Stimulated activated CD4-positive, alpha-beta T cell treated with anti-CD3 and anti-CD28 coated beads, Interleukin-4, amount 100 ng/mL, for 48 hours (primary cell): ENCODE data around the gene METAP2.
"Not testable (repeated sequence)": the region's sequence is repeated elsewhere in the genome, so short reads cannot be mapped to it uniquely, and the experiment has no call there.

Experiments used
- DNase-seq, 2 donors: peaks; one replicate each; pipeline ENCODE4 v3.0.0-alpha.2; 2020; ENCODE audit warnings: low read depth in 2 of 2

The METAP2 gene

GRCh38 chr12:95462551-95462950, 11.4 kb upstream of the METAP2 start:
- no peak for DNase-seq

- no peak for DNase-seq
These were observed 10.9 kb upstream of the METAP2 start for GRCh38 chr12:95463050-95463449.

- DNase-seq: not testable (repeated sequence)
These were observed 10.2 kb upstream of the METAP2 start for GRCh38 chr12:95463776-95464175.

DNA sequence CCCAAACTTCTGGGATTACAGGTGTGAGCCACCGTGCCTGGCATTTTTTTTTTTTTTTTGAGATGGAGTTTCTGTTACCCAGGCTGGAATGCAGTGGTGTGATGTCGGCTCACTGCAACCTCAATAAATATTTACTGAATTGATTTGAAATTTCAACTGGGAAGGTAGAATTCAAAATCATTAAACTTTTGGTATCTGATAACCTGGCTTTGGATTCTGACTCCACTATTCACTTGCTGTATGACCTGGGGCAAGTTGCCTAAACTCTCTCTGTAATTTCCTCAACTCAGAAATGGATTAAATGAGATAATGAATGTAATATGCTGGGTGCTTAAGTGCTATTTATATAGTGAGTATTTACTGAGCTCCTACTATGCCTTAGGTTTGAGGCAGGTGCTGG, 8.7 kb upstream of the METAP2 start:
- DNase-seq: no peak

- DNase-seq: no peak
These were observed 3.7 kb upstream of the METAP2 start for GRCh38 chr12:95470300-95470699.

- DNase-seq: no peak
These were observed 595 bp upstream of the METAP2 start for GRCh38 chr12:95473231-95473883.

DNA sequence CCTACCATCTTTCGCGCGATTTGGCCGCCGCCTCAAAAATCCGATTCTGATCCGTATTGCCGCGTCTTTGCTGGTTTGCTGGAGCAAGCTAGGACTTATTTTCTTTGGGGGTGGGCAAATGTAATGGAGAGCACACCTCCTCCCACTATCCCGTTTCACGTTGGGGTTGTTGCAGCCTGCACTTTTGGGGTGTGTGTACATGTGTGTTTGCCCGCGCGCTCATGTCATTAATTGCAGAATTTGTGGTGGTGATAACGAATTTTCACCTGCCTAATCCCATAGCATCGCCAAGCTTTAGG, 657 bp downstream of the METAP2 start:
- DNase-seq: no peak

GRCh38 chr12:95480230-95480629, 6.3 kb downstream of the METAP2 start:
- DNase-seq: no peak

DNA sequence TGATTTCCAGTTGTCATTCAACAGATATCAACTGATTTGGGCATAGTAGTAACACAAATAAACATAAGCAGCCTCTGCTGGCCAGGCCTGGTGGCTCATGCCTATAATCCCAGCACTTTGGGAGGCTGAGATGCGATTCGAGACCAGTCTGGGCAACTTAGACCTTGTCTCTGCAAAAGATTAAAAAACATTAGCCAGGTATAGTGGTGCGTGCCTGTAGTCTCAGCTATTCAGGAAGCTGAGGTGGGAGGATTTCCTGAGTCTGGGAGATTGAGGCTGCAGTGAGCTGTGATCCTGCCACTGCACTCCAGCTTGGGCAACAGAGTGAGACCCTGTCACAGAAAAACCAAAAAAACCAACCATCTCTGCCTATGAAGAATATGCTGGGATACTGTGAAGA, 7.1 kb downstream of the METAP2 start:
- no peak for DNase-seq

DNA sequence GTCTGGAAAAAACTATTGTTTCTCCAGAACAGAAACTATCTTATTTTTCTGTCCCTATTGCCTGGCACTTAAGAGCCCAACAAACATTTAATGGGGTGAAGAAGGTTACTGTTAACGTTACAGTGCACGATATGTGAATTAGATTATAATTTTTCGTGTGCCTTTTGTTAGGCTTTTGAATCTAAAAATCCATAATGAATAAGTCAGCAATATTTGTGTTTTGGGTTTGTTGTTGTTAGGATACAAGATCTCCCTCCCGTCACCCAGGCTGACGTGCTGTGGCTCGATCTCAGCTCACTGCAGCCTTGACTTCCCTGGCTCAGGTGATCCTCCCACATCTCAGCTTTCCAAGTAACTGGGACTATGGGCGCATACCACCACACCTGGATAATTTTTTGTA, 7.9 kb downstream of the METAP2 start:
- no peak for DNase-seq

- DNase-seq: not testable (repeated sequence)
These were observed 8.6 kb downstream of the METAP2 start for GRCh38 chr12:95482564-95482963.

GRCh38 chr12:95484524-95484923, 10.6 kb downstream of the METAP2 start:
- DNase-seq: no peak

DNA sequence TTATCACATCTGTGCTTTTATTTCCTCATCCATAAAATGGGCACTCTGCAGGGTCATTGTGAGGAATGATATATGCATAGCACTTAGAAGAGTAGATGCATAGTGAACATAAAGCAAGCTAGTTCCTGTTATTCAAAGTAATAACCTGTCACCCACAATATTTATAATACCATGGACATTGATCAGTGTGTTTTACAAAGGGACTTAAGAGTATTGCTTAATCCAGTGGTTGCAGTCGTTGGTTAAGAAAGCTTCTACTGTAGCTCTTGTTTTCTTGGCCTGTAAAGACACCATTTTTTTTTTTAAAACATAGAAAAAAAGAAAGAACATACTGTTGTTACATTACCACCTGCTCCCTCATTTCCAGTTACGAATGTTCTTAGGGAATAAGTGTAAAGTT, 13.1 kb downstream of the METAP2 start:
- no peak for DNase-seq

DNA sequence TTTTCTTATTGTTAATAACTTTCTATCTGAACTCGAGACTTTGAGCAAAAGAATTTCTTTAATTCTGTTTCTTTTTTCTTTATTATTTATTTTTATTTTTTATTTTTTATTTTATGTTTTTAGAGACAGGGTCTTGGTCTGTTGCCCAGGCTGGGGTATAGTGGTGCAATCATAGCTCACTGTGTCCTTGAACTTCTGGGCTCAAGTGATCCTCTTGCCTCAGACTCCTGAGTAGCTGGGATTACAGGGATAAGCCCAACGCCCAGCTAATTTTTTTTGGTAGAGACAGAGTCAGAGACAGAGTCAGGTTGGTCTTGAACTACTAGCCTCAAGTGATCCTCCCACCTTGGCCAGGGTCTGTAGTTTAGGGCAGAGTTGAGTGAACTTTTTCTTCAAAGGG, 18.5 kb downstream of the METAP2 start:
- DNase-seq: no peak

GRCh38 chr12:95494888-95495287, 20.9 kb downstream of the METAP2 start:
- DNase-seq: no peak

DNA sequence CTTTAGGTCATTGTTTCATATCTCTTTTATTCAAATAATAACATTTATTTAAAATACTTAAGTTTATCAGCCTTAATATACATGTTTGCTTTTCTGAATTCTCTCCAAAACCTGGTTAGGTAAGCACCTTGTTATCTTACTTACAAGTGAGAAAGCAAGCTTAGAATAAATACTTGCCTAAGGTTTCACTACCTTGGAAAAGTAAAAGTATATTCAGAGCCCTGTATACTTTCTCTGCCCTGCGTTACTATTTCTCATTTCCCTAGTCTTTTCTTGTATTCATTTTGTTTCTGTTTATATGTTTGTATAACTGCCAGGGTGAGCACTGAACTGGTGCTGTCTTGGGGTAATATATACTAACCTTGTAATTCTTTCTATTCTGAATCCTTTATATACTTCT, 21.5 kb downstream of the METAP2 start:
- DNase-seq: no peak

- DNase-seq: no peak
These were observed 23.1 kb downstream of the METAP2 start for GRCh38 chr12:95497031-95497430.

DNA sequence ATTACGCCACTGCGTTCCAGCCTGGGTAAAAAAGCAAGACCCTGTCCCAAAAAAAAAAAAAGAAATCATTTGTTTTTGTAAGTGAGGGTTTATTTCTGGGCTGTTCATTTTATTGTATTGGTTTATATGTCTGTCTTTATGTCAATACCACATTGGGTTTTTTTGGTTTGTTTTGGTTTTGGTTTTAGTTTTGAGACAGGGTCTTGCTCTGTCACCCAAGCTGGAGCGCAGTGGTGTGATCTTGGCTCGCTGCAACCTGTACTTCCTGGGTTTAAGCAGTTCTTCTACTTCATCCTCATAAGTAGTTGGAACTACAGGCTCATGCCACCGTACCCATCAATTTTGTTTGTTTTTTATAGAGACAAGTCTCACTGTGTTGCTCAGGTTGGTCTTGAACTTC, 25.0 kb downstream of the METAP2 start:
- no peak for DNase-seq

GRCh38 chr12:95499772-95500171, 25.8 kb downstream of the METAP2 start:
- DNase-seq: no peak

DNA sequence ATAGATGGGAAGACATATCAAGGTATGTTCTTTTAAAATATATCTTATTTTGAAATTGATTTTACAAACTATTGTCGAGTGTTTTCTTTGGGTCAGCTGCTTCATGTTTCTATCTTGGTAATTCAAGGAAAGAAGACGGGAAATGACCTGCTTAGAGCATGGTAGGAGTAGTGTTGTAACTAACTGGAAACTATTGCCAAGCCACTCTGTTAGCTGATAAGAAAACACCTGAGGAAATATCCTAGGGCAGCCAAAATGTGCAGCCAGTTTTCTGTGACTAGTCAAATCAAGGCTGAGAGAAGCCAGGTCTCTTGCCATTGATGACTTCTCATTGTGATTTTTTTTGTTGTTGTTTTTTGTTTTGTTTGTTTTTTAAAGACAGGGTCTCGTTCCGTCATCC, 30.2 kb downstream of the METAP2 start:
- no peak for DNase-seq

DNA sequence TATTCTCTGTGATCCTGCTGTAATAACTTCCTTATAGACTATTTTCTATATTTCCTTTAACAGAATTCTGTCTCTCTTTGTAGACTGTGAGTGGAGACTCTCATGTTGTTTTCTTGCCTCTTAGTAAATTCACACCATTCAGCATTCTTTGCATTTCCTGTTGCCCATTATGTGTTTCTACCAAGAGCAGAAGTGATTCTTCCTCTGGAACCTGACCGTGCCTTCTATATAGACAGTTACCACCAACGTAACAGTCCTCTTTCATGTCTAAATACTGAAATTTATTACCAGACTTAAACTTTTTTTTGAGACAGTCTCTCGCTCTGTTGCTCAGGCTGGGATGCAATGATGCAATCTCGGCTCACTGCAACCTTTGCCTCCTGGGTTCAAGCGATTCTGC, 31.1 kb downstream of the METAP2 start:
- DNase-seq: no peak

DNA sequence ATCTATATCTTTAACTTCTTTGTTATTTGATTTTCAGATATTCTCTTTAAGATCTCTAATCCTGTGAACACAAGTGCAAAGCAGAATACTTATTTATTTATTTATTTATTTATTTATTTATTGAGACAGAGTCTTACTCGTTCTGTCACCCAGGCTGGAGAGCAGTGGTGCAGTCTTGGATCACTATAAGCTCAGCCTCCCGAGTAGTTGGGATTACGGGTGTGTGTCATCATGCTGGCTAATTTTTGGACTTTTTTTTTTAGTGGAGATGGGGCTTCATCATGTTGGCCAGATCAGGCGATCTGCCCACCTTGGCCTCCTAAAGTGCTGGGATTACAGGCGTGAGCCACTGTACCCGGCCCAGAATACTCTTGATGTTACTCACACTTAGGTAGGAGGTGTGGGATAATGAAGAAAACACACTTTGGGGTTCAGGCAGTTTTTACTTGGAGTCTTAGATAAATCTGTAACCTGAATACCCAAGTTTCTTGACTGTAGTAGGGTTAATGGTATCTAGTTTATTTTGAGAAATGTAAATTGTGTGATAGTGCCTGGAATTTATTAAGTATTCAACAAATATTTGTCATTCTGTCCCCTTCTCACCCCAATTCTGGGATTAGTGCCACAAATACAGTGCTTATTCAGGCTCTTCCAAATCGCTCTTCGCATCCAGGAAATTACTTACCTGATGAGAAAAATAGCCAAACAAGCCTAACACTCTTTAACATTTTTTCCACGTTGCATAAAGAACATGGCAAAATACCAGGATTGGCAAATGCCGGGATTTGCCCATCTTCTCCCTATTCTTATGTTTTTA, 33.0 kb downstream of the METAP2 start:
- DNase-seq: no peak

DNA sequence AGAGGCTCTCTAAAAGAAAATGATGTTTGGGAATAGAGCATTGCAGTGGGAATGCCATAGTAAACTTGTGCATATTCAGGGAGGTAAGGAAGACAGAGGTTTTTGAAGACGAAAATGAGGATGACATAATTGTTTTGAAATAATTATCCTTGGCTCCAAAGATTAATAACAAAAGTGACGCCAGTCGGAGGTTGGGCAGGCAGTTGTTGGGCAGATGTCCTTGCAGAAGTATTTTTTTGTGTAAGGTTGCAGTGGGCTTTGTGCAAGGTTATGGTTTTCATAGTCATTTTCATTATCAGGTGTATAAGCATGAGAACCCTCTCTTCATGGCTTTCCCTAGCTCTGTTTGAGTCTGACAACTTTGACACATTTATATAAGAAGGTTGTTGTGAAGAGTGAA, 35.3 kb downstream of the METAP2 start:
- DNase-seq: no peak

GRCh38 chr12:95511977-95512376, 38.0 kb downstream of the METAP2 start:
- DNase-seq: no peak
